Left ventricle myocardium inferior (tissue), 1 donor: ENCODE data around the gene CYFIP1. TPM values are rescaled to one million over a fixed set of nuclear protein-coding genes. Genes with fewer than 3 reads are reported as not detected.

Experiments
- DNase-seq: peaks from one replicate; pipeline ENCODE4 v3.0.0-alpha.2; 2020
- H3K27ac ChIP-seq: fragments of 200-600 bp; replicated peaks from 2 replicates; pipeline ENCODE4 v1.8.0; 2021
- H3K27me3 ChIP-seq: fragments of 200-600 bp; 2 replicates; pipeline ENCODE4 v1.8.0; 2021; ENCODE audit warnings: low read depth
- H3K36me3 ChIP-seq: fragments of 200-600 bp; 2 replicates; pipeline ENCODE4 v1.8.0; 2021
- H3K4me1 ChIP-seq: fragments of 200-600 bp; 2 replicates; pipeline ENCODE4 v1.8.0; 2021
- H3K4me3 ChIP-seq: fragments of 200-600 bp; 2 replicates; pipeline ENCODE4 v1.8.0; 2021; ENCODE audit warnings: mild to moderate bottlenecking, moderate library complexity
- H3K9me3 ChIP-seq: fragments of 200-600 bp; replicated peaks from 2 replicates; pipeline ENCODE4 v1.8.0; 2021
- intact Hi-C: fragments of 100-400 bp; cut with micrococcal nuclease; formaldehyde crosslinking; loops from one replicate; pipeline ENCODE4 v1.11.0; 2022
- total RNA-seq: library from RNA; stranded (reverse); fragmentation: NEBNext Ultra II Directional; extraction: Animal tissue kit (Norgen Biotek cat#: 25700); gene quantifications from one replicate; pipeline ENCODE4 v1.2.1, GENCODE V29; 2021
- TF ChIP-seq, protein P1 (sequence below): fragments of 200-600 bp; IDR thresholded peaks from 2 replicates; pipeline ENCODE4 v1.8.0; 2021; ENCODE audit warnings: antibody characterized with exemption, mild to moderate bottlenecking, borderline replicate concordance
- donor health status: DM: no; HTN: yes; CAD: no; lungs with severe emphysema.

CYFIP1 gene
- total RNA-seq, 1 donor from 2014 or later = 24.1 TPM

DNA sequence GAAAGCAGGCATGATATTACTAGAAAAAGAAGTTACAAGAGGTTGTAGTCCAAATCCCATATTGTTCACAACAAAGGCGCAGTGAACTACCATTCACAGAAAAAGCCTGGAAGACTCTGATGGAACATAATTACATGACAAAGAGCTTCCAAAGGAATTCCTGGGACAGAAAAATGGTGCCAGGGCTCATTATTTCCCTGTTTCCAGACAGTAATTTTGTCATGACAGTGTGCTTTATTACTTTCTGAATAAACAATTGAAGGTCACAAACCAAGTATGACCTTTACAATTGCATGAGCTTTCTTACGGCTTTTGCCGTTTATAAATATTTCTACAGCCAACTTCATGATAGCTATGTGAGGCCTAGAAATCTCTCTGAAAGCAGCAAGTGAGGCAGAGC is 61.0 kb downstream of the CYFIP1 start:
- no peak overlapping the region for H3K4me3 ChIP-seq
- no peaks in the 10 kb centered on the region for H3K27me3 ChIP-seq
- H3K9me3 ChIP-seq = no peaks in the 10 kb centered on the region
- no peak overlapping the region for H3K27ac ChIP-seq
- H3K36me3 ChIP-seq = peaks cover 84% of the 10 kb centered on the region
- intact Hi-C loops = no loop called here
- TF ChIP-seq, protein P1, sequence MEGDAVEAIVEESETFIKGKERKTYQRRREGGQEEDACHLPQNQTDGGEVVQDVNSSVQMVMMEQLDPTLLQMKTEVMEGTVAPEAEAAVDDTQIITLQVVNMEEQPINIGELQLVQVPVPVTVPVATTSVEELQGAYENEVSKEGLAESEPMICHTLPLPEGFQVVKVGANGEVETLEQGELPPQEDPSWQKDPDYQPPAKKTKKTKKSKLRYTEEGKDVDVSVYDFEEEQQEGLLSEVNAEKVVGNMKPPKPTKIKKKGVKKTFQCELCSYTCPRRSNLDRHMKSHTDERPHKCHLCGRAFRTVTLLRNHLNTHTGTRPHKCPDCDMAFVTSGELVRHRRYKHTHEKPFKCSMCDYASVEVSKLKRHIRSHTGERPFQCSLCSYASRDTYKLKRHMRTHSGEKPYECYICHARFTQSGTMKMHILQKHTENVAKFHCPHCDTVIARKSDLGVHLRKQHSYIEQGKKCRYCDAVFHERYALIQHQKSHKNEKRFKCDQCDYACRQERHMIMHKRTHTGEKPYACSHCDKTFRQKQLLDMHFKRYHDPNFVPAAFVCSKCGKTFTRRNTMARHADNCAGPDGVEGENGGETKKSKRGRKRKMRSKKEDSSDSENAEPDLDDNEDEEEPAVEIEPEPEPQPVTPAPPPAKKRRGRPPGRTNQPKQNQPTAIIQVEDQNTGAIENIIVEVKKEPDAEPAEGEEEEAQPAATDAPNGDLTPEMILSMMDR = no peak
- no peak for DNase-seq
- no peaks in the 10 kb centered on the region for H3K4me1 ChIP-seq

GRCh38 chr15:22918596-22919140 is 61.5 kb downstream of the CYFIP1 start:
- H3K4me1 ChIP-seq = no peaks in the 10 kb centered on the region
- peaks cover 85% of the 10 kb centered on the region for H3K36me3 ChIP-seq
- H3K4me3 ChIP-seq = no peak overlapping the region
- DNase-seq = no peak
- intact Hi-C loops = no loop called here
- no peaks in the 10 kb centered on the region for H3K9me3 ChIP-seq
- no peak overlapping the region for H3K27ac ChIP-seq
- H3K27me3 ChIP-seq = no peaks in the 10 kb centered on the region
- TF ChIP-seq, protein P1 = no peak

DNA sequence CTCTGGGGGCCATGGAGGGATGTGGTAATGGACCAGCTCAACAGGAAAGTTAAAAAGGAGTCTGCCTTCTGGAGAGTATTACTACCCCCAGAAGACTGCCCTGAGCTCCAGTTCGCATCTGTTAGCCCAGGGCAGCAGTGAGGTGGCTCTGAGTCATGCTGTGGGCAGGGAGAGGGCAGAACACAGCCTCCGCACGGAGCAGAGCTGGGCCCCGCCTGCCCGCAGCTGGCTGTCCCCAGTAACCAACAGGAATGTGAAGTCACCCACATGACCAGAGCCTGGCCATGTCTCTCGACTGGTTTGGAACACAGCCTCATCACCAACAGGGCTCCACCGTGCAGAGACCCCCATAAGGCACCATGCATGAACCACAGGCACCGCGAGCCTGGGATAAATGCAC is 62.1 kb downstream of the CYFIP1 start:
- H3K4me3 ChIP-seq = no peak overlapping the region
- intact Hi-C loops = no loop called here
- H3K4me1 ChIP-seq = no peaks in the 10 kb centered on the region
- DNase-seq = no peak
- TF ChIP-seq, protein P1 = no peak
- H3K27me3 ChIP-seq = no peaks in the 10 kb centered on the region
- H3K9me3 ChIP-seq = no peaks in the 10 kb centered on the region
- peaks cover 85% of the 10 kb centered on the region for H3K36me3 ChIP-seq
- H3K27ac ChIP-seq = no peak overlapping the region

- intact Hi-C loops = no loop called here
- TF ChIP-seq, protein P1 = no peak
These were observed 62.6 kb downstream of the CYFIP1 start for GRCh38 chr15:22917556-22917955.

GRCh38 chr15:22916606-22917350 is 63.4 kb downstream of the CYFIP1 start:
- Histone ChIP-seq H3K36me3 (peaks cover 91% of the 10 kb centered on the region), H3K27ac (no peak overlapping the region), H3K4me1 (no peaks in the 10 kb centered on the region), H3K4me3 (no peak overlapping the region), H3K9me3 (no peaks in the 10 kb centered on the region), H3K27me3 (no peaks in the 10 kb centered on the region)
- DNase-seq = no peak
- TF ChIP-seq, protein P1 = no peak
- intact Hi-C loops = no loop called here

More at GRCh38 chr15:22917556-22917955, 62.6 kb downstream of the CYFIP1 start:
- Histone ChIP-seq H3K36me3 (peaks cover 89% of the 10 kb centered on the region), H3K9me3 (no peaks in the 10 kb centered on the region), H3K27me3 (no peaks in the 10 kb centered on the region), H3K4me3 (no peak overlapping the region), H3K27ac (no peak overlapping the region), H3K4me1 (no peaks in the 10 kb centered on the region)
- DNase-seq = no peak
